HG03039 (cell line): ENCODE results near the gene EML1.

Experiments
- ATAC-seq: cut with Tn5 transposase; IDR thresholded peaks from one replicate; pipeline ENCODE4 v1.9.1; 2021; ENCODE audit warnings: mild to moderate bottlenecking, moderate library complexity; ENCODE audit not compliant: unreplicated experiment

EML1 gene

GRCh38 chr14:99891266-99891665 lies 98.1 kb downstream of the EML1 start:
- no peak for ATAC-seq

DNA sequence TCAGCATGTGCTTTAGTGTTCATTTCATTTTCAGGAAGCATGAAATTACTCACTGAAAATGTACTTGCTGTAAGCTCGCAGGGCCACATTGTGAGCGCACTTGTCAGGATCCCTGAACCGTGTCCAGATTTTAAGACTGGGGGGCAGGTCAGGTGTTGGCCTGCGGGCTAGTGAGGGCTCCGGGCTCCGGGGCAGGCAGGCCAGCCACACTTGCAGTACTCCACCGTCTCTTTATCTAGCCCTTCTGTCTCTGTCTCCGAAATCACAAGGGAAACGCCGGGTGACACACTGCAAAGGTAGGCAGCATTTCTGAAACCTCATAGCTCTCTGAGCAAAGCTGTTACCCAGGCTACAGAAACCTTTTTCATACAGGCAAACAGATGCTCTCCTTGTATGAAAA lies 98.7 kb downstream of the EML1 start:
- ATAC-seq: no peak

- ATAC-seq: no peak
These were observed 99.2 kb downstream of the EML1 start for GRCh38 chr14:99892406-99892805.

DNA sequence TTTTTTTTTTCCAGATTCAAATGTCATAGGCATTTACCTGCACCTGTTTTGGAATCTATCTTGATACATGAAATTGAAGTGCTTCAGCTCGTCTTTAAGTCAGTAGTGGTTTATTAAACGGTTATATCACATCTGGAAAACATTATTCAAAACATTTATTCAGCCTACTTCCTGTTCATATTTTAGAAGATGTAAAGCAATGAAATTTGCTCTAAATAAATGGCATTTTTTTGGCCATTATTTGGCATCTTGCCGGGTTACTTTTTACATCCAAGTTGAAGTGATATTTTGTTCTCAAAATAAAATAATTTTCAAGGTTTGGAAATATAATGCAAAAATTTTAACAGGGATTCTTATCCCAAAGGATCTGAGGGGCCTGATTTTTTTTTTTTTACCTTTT lies 103.1 kb downstream of the EML1 start:
- ATAC-seq: no peak

DNA sequence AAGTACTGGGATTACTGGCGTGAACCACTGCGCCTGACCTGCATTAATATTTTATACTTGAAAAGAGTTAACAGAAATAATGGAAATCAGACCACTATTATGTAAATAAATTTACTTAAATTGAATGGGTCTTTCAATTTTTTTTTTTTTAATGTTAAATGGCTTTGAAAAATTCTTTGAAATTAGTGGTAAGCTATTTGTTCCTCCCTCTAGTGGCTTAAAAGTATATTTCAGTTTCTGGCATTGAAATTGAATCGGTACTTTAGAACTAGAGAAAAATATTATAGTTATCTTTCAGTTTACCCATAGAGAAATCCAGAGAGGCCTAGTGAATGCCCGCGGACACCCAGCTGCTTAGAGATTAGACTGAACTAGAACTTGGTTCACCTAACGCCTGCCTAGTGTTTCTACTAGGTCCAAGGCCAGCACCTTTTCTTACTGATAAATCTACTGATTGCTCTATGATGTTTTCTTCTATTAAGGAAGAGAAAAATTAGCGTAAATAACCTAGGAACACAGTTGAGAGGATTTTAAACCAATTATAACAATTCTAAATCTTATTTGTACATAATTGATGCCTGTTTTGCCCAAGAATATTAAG lies 106.5 kb downstream of the EML1 start:
- no peak for ATAC-seq

- ATAC-seq: no peak
These were observed 109.7 kb downstream of the EML1 start for GRCh38 chr14:99902925-99903324.

- ATAC-seq: no peak
These were observed 111.3 kb downstream of the EML1 start for GRCh38 chr14:99904506-99904905.

- ATAC-seq: no peak
These were observed 111.9 kb downstream of the EML1 start for GRCh38 chr14:99905121-99905520.

GRCh38 chr14:99907761-99908652 lies 114.8 kb downstream of the EML1 start:
- no peak for ATAC-seq

GRCh38 chr14:99908653-99909250 lies 115.5 kb downstream of the EML1 start:
- no peak for ATAC-seq

GRCh38 chr14:99909513-99910064 lies 116.4 kb downstream of the EML1 start:
- ATAC-seq: no peak

- no peak for ATAC-seq
These were observed 117.4 kb downstream of the EML1 start for GRCh38 chr14:99910337-99911309.

DNA sequence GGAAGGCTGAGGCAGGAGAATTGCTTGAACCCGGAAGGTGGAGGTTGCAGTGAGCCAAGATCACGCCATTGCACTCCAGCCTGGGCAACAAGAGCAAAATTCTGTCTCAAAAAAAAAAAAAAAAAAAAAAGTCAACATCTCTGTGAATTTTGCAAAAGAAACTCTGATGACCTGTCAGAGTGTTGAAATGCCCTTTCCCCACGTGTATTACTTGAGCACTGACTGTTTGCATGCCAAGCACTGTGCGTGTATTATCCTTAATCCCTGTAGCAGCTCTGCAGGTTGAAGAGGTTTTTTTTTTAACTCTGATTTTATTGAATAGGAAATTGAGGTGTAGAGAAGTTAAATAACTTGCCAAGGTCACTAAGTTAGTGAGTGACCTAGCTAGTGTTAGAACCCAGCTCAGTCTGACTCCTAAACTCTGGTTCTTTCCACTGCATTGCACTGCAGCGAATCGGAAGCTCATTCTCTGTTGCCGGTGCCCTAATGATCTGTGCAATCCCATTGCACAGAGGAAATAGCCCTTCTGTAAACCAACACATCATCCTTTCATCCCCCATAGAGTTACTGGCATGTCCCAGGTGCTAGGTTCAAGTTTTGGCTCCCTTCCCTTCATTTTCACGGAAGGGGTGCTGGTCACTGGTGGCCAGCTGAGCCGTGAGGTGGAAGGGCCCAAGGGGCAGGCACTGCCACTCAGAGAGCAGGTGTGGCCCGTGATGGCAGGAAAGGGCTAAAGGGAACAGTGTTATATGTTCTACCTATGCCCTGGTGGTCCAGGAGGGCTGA lies 122.3 kb downstream of the EML1 start:
- ATAC-seq: no peak

DNA sequence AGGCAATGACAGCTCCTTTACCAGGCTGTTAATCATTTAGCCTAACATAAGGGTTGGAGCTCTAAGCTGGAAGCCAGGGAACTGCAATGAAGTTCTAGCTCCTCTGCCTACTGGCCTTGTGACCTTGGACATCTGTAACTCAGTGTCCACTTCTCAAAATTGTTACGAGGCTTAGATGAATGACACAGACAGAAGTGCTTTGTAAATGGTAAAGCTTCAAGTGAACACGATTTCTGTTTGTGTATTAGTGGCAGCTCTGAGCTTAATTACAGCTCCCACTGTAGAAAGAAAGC lies 122.8 kb downstream of the EML1 start:
- no peak for ATAC-seq

DNA sequence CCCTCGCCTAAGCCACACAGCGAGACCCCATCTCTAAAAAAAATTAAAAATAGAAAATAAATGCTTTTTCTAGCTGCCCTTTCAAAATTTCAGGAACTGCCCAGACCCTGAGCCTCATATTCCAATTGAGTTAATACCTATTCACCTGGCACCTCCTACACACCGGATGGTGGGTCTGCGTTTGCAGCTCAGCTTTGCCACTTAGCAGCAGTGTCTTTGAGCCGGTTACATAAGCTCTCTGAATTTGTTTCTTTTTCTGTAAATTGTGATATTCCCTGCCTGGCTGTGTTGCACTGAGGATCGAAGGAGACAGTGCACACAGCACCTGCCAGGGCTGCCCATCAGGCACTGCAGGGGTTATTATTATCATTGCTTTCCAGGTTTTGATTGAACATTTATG lies 125.6 kb downstream of the EML1 start:
- no peak for ATAC-seq

DNA sequence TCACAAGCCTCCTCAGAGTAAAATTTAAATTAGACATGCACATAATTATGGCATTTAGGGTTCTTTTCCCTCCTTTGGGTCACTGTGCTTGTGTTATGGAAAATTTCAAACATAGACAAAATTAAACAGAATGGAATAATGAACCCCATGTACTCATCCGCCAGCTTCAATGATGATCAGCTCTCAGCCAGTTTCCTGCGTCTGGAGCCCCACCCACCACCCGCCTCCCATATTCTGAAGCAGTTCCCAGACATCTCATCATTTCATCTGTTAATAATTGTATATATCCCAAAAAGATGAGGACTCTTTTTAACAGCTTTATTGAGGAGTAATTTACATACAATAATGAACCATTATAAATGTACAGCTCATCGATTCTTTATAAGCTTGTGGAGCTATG lies 128.2 kb downstream of the EML1 start:
- no peak for ATAC-seq

GRCh38 chr14:99924379-99924778 lies 131.2 kb downstream of the EML1 start:
- no peak for ATAC-seq

DNA sequence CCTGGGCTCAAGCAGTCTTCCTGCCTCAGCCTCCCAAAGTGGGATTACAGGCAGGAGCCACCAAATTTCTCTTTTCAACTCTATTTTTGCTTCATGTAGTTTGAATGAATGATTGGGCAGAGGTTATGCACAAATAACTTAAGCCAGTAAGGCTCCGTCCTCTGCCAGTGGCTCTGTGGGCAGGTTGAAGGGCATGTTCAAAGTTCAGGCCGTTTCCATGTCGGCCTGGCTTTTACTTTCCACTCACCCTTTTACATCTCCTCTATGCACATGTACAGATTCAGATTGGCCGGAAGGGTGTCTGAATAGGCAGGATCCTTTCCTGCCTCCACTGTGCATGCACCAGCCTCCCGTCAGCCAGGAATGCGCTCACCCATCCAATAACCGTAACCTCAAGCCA lies 132.3 kb downstream of the EML1 start:
- ATAC-seq: no peak

DNA sequence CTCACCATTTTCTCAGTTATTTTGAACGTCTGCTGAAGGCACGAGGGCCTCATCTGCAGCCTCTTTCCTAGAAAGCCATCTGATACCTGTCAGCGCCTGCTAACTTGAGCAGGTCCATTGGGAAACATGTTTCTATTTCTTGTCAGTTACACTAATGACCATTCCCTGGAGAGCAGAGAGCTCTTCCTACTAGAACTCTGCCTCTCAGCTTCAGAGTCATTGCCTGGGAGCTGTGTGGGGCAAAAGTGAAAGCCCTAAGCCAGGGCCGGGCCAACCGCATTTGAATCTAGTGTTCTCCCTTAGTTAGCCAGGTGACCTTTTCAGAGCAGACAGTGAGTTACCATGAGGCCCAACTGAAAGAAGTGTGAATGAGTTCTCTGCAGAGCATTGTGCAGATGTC lies 135.8 kb downstream of the EML1 start:
- no peak for ATAC-seq

- ATAC-seq: no peak
These were observed 136.4 kb downstream of the EML1 start for GRCh38 chr14:99929601-99930000.
